Right lobe of liver (tissue), 6 donors: ENCODE measurements around the gene ANXA8L1. TPM values are rescaled to one million over a fixed set of nuclear protein-coding genes. Genes with fewer than 3 reads are reported as not detected.
A peak's percentile ranks its signal among the peaks of the same experiment; 100 is the strongest.
"Not testable (repeated sequence)": the region's sequence is repeated elsewhere in the genome, so short reads cannot be mapped to it uniquely, and the experiment has no call there.

Source experiments
- ATAC-seq, 4 donors: fragments of 200-7000 bp; cut with Tn5 transposase; one replicate each; pipeline ENCODE4 v1.9.1; 2020; ENCODE audit warnings: mild to moderate bottlenecking in 4 of 4, moderate library complexity in 4 of 4
- DNase-seq, 3 donors: peaks; one replicate each; pipeline ENCODE4 v3.0.0-alpha.2; 2020
- H3K27ac ChIP-seq, 3 donors: fragments of 200-600 bp; one replicate each; pipeline ENCODE4 v1.8.0; 2022
- H3K27me3 ChIP-seq, 2 donors: fragments of 200-600 bp; one replicate each; pipeline ENCODE4 v1.8.0; 2022
- H3K36me3 ChIP-seq, 4 donors: fragments of 200-600 bp; sonication (generic) in 1 of 4; one replicate each; pipeline versions ENCODE4 v1.5.1 to v1.8.0; 2017 to 2022; ENCODE audit warnings: control low read depth in 1 of 4
- H3K4me1 ChIP-seq, 4 donors: fragments of 200-600 bp; sonication (generic) in 1 of 4; one replicate each; pipeline versions ENCODE4 v1.5.1 to v1.8.0; 2017 to 2022; ENCODE audit warnings: control low read depth in 1 of 4
- H3K4me3 ChIP-seq, 3 donors: fragments of 200-600 bp; one replicate each; pipeline ENCODE4 v1.8.0; 2022
- H3K9me3 ChIP-seq, 4 donors: fragments of 200-600 bp; sonication (generic) in 1 of 4; one replicate each; pipeline versions ENCODE4 v1.5.1 to v1.8.0; 2017 to 2022; ENCODE audit warnings: control low read depth in 1 of 4
- WGBS: methylation state at CpG from one replicate; pipeline ENCODE4 v1.1.6; 2018; ENCODE audit warnings: low coverage, low lambda C conversion rate; ENCODE audit not compliant: insufficient coverage; ENCODE audit errors: missing lambda C conversion rate; 5-methylcytosine and 5-hydroxymethylcytosine counted together
- intact Hi-C, 2 donors: fragments of 100-400 bp; cut with DNase I; formaldehyde crosslinking; loops; one replicate each; pipeline versions ENCODE4 v1.11.2 to v1.14.1; 2022
- total RNA-seq, 6 experiments: library from RNA; depleted of rRNA in 2 of 6; stranded (reverse); fragments of >200 nt in 2 of 6; fragmentation: NEBNext Ultra II Directional in 3 of 6; extraction: Animal tissue kit (Norgen Biotek cat#: 25700) in 3 of 6; gene quantifications; one replicate each; pipeline versions ENCODE4 v1.1.0 to v1.2.4, GENCODE V29; 2016 to 2023
- TF ChIP-seq, protein P1 (sequence below), 4 donors: fragments of 200-600 bp in 3 of 4; fragments of 450-650 bp in 1 of 4; IDR thresholded peaks; one replicate each; pipeline versions ENCODE4 v1.5.1 to v1.8.0; 2016 to 2022; ENCODE audit warnings: antibody characterized with exemption in 4 of 4, mild to moderate bottlenecking in 2 of 4
- donor health status: DM: no; HTN: yes; CAD: no.
- donor health status: DM: no; HTN: no; CAD: no.
- donor health status: DM: no; HTN: no; CAD: no.
- donor health status: DM: no; HTN: yes; CAD: no.
- donor health status: DM: no; HTN: yes; CAD: no.

ANXA8L1 gene
- total RNA-seq, 6 experiments from 2014 or later = 0.25 to 1.2 (median 0.45) TPM; not detected in 2

DNA sequence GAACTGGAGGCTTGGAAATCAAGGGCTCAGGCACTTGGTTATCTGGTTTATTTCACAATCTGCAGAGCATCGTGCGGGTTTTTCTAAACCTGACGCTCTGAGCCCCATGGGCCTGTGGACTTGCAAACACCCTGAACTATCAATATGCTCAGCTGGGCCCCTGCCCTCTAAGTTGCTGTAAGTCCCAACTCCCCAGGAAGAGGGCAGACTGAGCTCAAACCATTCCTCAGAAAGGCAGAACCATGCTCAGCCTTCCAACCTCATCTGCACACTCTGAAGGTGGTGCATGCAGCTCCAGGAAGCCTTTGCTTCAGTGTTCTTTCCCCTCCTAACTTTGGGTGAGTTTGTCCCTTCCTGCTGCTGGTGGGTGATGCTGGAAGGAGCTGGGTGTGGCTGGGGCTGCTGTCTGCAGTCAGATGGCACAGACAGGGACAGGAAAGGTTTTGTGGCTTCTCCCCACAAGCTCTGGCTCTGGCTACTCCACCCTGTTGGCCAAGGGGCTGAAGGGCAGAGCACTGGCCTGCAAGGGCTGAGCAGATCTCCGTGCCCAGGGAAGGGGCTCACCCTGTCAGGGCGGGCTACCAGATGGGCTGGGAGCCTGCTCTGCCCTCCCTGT is 3.8 kb downstream of the ANXA8L1 start:
- H3K9me3 ChIP-seq, H3K36me3 ChIP-seq, H3K4me3 ChIP-seq, H3K27ac ChIP-seq, intact Hi-C loops, H3K27me3 ChIP-seq, DNase-seq, H3K4me1 ChIP-seq, ATAC-seq: not testable (repeated sequence)
- WGBS = 58% methylated on average over 2 of the region's 5 CpGs

- H3K4me1 ChIP-seq, ATAC-seq, DNase-seq, intact Hi-C loops, H3K36me3 ChIP-seq, H3K27me3 ChIP-seq, H3K9me3 ChIP-seq, H3K4me3 ChIP-seq, H3K27ac ChIP-seq: not testable (repeated sequence)
- no CpG with 5 or more reads among the region's 7 CpGs for WGBS
These were observed 10.3 kb downstream of the ANXA8L1 start for GRCh38 chr10:46385858-46386257.

DNA sequence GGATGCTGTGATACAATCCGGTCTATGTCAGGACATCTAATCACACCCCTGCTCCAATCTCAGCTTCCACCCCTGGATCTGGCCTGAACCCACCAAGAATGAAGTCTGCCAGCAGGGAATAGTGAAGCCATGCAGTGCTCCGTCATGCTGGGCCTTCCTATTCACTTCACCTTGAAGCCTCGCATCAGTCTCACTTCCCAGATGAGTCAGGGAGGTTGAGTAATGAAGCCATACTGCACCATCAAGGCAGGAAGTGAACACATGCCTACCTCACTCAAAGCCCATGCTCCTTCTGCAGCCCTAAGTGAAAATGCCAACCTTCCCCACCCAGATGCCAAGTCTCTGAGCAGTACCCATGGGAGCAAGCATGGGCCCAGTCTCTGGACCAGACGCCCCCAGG is 11.1 kb downstream of the ANXA8L1 start:
- ATAC-seq, H3K27ac ChIP-seq, H3K4me3 ChIP-seq, H3K4me1 ChIP-seq, H3K36me3 ChIP-seq, H3K9me3 ChIP-seq, intact Hi-C loops, H3K27me3 ChIP-seq, DNase-seq: not testable (repeated sequence)
- WGBS = no CpG with 5 or more reads among the region's 4 CpGs

GRCh38 chr10:46387309-46387902 is 11.8 kb downstream of the ANXA8L1 start:
- H3K27ac ChIP-seq, DNase-seq, H3K4me1 ChIP-seq, H3K4me3 ChIP-seq, H3K36me3 ChIP-seq, H3K27me3 ChIP-seq, intact Hi-C loops, H3K9me3 ChIP-seq: not testable (repeated sequence)
- WGBS = no CpG with 5 or more reads among the region's 11 CpGs
- ATAC-seq = peak in 1 of 4 donors; percentile 29

GRCh38 chr10:46391422-46391821 is 15.8 kb downstream of the ANXA8L1 start:
- ATAC-seq, H3K4me1 ChIP-seq, H3K4me3 ChIP-seq, H3K27ac ChIP-seq, intact Hi-C loops, H3K9me3 ChIP-seq, H3K36me3 ChIP-seq, H3K27me3 ChIP-seq, DNase-seq: not testable (repeated sequence)
- no CpG with 5 or more reads among the region's 6 CpGs for WGBS

DNA sequence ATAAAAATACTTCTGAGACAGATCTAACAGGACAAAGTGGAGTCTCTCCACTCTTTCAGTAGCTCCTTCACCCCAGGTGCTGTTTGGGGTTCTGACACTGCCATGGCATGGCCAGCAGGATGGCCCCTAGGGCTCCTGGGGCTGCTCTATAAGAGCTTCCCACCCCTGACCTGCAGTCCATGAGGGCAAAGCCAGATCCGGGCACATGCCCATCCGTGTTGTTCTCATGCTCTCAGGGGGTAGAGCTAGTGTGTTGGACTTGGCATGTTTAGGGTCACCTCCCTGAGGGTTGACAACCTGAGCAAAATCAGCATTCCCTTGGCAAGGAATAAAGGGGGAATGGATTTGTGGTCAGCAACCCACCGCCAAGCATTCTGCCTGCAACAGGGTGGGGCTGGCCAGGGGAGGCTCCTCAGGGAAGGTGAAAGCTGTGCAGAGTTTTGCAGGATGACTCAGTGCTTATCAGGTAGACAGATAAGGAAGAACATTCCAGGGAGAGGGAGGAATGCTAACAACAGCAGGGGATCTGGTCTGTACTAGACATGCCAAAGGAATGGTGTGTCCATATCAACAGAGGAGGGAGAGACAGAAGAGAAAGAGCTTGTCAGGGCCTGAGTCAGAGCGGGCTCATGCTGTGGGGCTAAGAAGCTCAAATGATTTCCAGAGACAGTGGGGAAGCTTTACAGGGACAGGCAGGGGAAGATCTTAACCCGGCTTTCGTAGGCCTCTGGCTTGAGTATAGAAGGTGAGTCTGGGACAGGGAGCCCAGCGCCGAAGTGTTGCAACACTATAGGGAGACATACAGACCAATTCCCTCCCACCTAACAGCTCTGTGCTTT is 21.1 kb downstream of the ANXA8L1 start:
- H3K4me1 ChIP-seq, H3K27ac ChIP-seq, H3K36me3 ChIP-seq, H3K27me3 ChIP-seq, intact Hi-C loops, H3K9me3 ChIP-seq, H3K4me3 ChIP-seq, DNase-seq: not testable (repeated sequence)
- 71% methylated on average over 3 of the region's 8 CpGs for WGBS
- ATAC-seq = peak in 3 of 4 donors; percentile 20 to 71 (median 39)

- intact Hi-C loops, H3K9me3 ChIP-seq, H3K27ac ChIP-seq, H3K4me1 ChIP-seq, H3K27me3 ChIP-seq, H3K4me3 ChIP-seq, H3K36me3 ChIP-seq: not testable (repeated sequence)
- WGBS = no CpG with 5 or more reads among the region's 14 CpGs
- DNase-seq = peak in 1 of 3 donors; percentile 25
- TF ChIP-seq, protein P1, sequence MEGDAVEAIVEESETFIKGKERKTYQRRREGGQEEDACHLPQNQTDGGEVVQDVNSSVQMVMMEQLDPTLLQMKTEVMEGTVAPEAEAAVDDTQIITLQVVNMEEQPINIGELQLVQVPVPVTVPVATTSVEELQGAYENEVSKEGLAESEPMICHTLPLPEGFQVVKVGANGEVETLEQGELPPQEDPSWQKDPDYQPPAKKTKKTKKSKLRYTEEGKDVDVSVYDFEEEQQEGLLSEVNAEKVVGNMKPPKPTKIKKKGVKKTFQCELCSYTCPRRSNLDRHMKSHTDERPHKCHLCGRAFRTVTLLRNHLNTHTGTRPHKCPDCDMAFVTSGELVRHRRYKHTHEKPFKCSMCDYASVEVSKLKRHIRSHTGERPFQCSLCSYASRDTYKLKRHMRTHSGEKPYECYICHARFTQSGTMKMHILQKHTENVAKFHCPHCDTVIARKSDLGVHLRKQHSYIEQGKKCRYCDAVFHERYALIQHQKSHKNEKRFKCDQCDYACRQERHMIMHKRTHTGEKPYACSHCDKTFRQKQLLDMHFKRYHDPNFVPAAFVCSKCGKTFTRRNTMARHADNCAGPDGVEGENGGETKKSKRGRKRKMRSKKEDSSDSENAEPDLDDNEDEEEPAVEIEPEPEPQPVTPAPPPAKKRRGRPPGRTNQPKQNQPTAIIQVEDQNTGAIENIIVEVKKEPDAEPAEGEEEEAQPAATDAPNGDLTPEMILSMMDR (IDR thresholded peaks at IDR 0.05) = peak in 1 of 4 donors; percentile 17
- peak; percentile 6 to 33 (median 31) for ATAC-seq
These were observed 22.2 kb downstream of the ANXA8L1 start for GRCh38 chr10:46397767-46398166.
